ENCODE measurements around the gene FLNA.

Gene FLNA

GRCh38 chrX:154362085-154362742 lies 12.2 kb downstream of the FLNA start:
- no peak for DNase-seq

GRCh38 chrX:154360155-154360713 lies 14.2 kb downstream of the FLNA start:
- DNase-seq = no peak

GRCh38 chrX:154359362-154360154 lies 14.9 kb downstream of the FLNA start:
- no peak for DNase-seq

GRCh38 chrX:154358829-154359228 lies 15.6 kb downstream of the FLNA start:
- no peak for DNase-seq

GRCh38 chrX:154358011-154358410 lies 16.4 kb downstream of the FLNA start:
- DNase-seq = no peak

GRCh38 chrX:154357205-154357604 lies 17.2 kb downstream of the FLNA start:
- no peak for DNase-seq

GRCh38 chrX:154356596-154356995 lies 17.8 kb downstream of the FLNA start:
- no peak for DNase-seq

- DNase-seq = peak in 6 of 51 donors; percentile 3 to 28 (median 16)
These were observed 18.7 kb downstream of the FLNA start for GRCh38 chrX:154355776-154356140.

GRCh38 chrX:154355094-154355775 lies 19.2 kb downstream of the FLNA start:
- DNase-seq = peak in 2 of 51 donors; percentile 8 to 48

- DNase-seq = no peak
These were observed 19.9 kb downstream of the FLNA start for GRCh38 chrX:154354516-154354915.

GRCh38 chrX:154354013-154354412 lies 20.4 kb downstream of the FLNA start:
- DNase-seq = no peak

- no peak for DNase-seq
These were observed 21.1 kb downstream of the FLNA start for GRCh38 chrX:154353172-154353843.

GRCh38 chrX:154352466-154352865 lies 22.0 kb downstream of the FLNA start:
- DNase-seq = no peak

- DNase-seq = no peak
These were observed 22.4 kb downstream of the FLNA start for GRCh38 chrX:154352012-154352401.

GRCh38 chrX:154351183-154352011 lies 23.0 kb downstream of the FLNA start:
- DNase-seq = no peak

GRCh38 chrX:154350429-154351182 lies 23.8 kb downstream of the FLNA start:
- DNase-seq = no peak

- DNase-seq = no peak
These were observed 24.5 kb downstream of the FLNA start for GRCh38 chrX:154349979-154350378.

GRCh38 chrX:154349359-154349935 lies 25.0 kb downstream of the FLNA start:
- DNase-seq = no peak

- no peak for DNase-seq
These were observed 25.6 kb downstream of the FLNA start for GRCh38 chrX:154348646-154349358.
